ENCODE measurements around the gene SUMF2.
"Not testable (repeated sequence)": the region's sequence is repeated elsewhere in the genome, so short reads cannot be mapped to it uniquely, and the experiment has no call there.

GRCh38 chr7:56048763-56049162, 15.3 kb upstream of the SUMF2 start:
- not testable (repeated sequence) for TF ChIP-seq CTCF (IDR thresholded peaks at IDR 0.05; ENCODE audit: low read depth, low read length); EZH2phosphoT487 (IDR thresholded peaks at IDR 0.05; ENCODE audit: low read depth)

All from OCI-LY3 (cell line).